GM18517 (cell line): ENCODE data around the gene NXPH3.
"Not testable (repeated sequence)": the region's sequence is repeated elsewhere in the genome, so short reads cannot be mapped to it uniquely, and the experiment has no call there.

ENCODE experiments used
- ATAC-seq: cut with Tn5 transposase; IDR thresholded peaks from one replicate; pipeline ENCODE4 v1.9.1; 2021; ENCODE audit warnings: mild to moderate bottlenecking, moderate library complexity; ENCODE audit not compliant: unreplicated experiment

Gene NXPH3

GRCh38 chr17:49575679-49576087 is at the start of gene NXPH3:
Gene NXPH3, plus strand, starts transcription at chr17:49575871. Its CDS starts 349 bp downstream, at chr17:49576220.
- ATAC-seq, result no peak

- ATAC-seq, result no peak
Measured at GRCh38 chr17:49527927-49528651, 47.6 kb upstream of the NXPH3 start.

- ATAC-seq, result no peak
Measured at GRCh38 chr17:49528966-49529365, 46.7 kb upstream of the NXPH3 start.

GRCh38 chr17:49530118-49530517 is 45.6 kb upstream of the NXPH3 start:
- ATAC-seq, result no peak

GRCh38 chr17:49543860-49544259 is 31.8 kb upstream of the NXPH3 start:
- ATAC-seq, result no peak

- ATAC-seq, result no peak
Measured at GRCh38 chr17:49545007-49545660, 30.5 kb upstream of the NXPH3 start.

GRCh38 chr17:49545806-49546545 is 29.7 kb upstream of the NXPH3 start:
- ATAC-seq, result no peak

GRCh38 chr17:49546546-49547535 is 28.8 kb upstream of the NXPH3 start:
- ATAC-seq, result no peak

GRCh38 chr17:49547566-49547965 is 28.1 kb upstream of the NXPH3 start:
- no peak for ATAC-seq

GRCh38 chr17:49548051-49548505 is 27.6 kb upstream of the NXPH3 start:
- ATAC-seq, result no peak

- no peak for ATAC-seq
Measured at GRCh38 chr17:49548506-49549310, 27.0 kb upstream of the NXPH3 start.

GRCh38 chr17:49549311-49549605 is 26.4 kb upstream of the NXPH3 start:
- no peak for ATAC-seq

GRCh38 chr17:49549691-49550678 is 25.7 kb upstream of the NXPH3 start:
- ATAC-seq, result no peak

GRCh38 chr17:49550764-49551163 is 24.9 kb upstream of the NXPH3 start:
- not testable (repeated sequence) for ATAC-seq

GRCh38 chr17:49551221-49552069 is 24.2 kb upstream of the NXPH3 start:
- ATAC-seq, result no peak

- no peak for ATAC-seq
Measured at GRCh38 chr17:49552070-49552751, 23.5 kb upstream of the NXPH3 start.

GRCh38 chr17:49553676-49554335 is 21.9 kb upstream of the NXPH3 start:
- ATAC-seq, result no peak
